Amygdala (tissue), 56 donors: ENCODE measurements around the gene NDUFS6.
"Not testable (repeated sequence)": the region's sequence is repeated elsewhere in the genome, so short reads cannot be mapped to it uniquely, and the experiment has no call there.

Experiments used
- DNase-seq, 56 donors: peaks; one replicate each; lab custom pipeline; 2025; lab: John Stamatoyannopoulos, UW

Gene NDUFS6

GRCh38 chr5:1830571-1831228 lies 29.5 kb downstream of the NDUFS6 start:
- no peak for DNase-seq

- DNase-seq, result no peak
Observed at GRCh38 chr5:1831257-1831656, 30.1 kb downstream of the NDUFS6 start.

- no peak for DNase-seq
Observed at GRCh38 chr5:1831677-1832313, 30.6 kb downstream of the NDUFS6 start.

GRCh38 chr5:1832511-1833250 lies 31.5 kb downstream of the NDUFS6 start:
- DNase-seq, result no peak

GRCh38 chr5:1833264-1834021 lies 32.2 kb downstream of the NDUFS6 start:
- DNase-seq, result no peak

- no peak for DNase-seq
Observed at GRCh38 chr5:1834022-1834551, 32.9 kb downstream of the NDUFS6 start.

GRCh38 chr5:1834721-1835429 lies 33.7 kb downstream of the NDUFS6 start:
- no peak for DNase-seq

GRCh38 chr5:1835431-1835830 lies 34.2 kb downstream of the NDUFS6 start:
- DNase-seq, result no peak

GRCh38 chr5:1836176-1836890 lies 35.1 kb downstream of the NDUFS6 start:
- no peak for DNase-seq

GRCh38 chr5:1836891-1837880 lies 36.0 kb downstream of the NDUFS6 start:
- no peak for DNase-seq

- no peak for DNase-seq
Observed at GRCh38 chr5:1838013-1838412, 36.8 kb downstream of the NDUFS6 start.

GRCh38 chr5:1840071-1840547 lies 38.9 kb downstream of the NDUFS6 start:
- DNase-seq, result no peak

- no peak for DNase-seq
Observed at GRCh38 chr5:1840741-1841521, 39.7 kb downstream of the NDUFS6 start.

- no peak for DNase-seq
Observed at GRCh38 chr5:1842004-1842819, 41.0 kb downstream of the NDUFS6 start.

- DNase-seq, result not testable (repeated sequence)
Observed at GRCh38 chr5:1843761-1844160, 42.6 kb downstream of the NDUFS6 start.

GRCh38 chr5:1844708-1845436 lies 43.7 kb downstream of the NDUFS6 start:
- DNase-seq, result no peak
